Stimulated activated CD4-positive, alpha-beta T cell treated with anti-CD3 and anti-CD28 coated beads, Interleukin-1b, Interleukin-23, amount 100 ng/mL, for 48 hours (primary cell): ENCODE data around the gene FMOD.
"Not testable (repeated sequence)": the region's sequence is repeated elsewhere in the genome, so short reads cannot be mapped to it uniquely, and the experiment has no call there.

Experiments used
- DNase-seq: peaks from one replicate; pipeline ENCODE4 v3.0.0-alpha.2; 2020

FMOD gene

DNA sequence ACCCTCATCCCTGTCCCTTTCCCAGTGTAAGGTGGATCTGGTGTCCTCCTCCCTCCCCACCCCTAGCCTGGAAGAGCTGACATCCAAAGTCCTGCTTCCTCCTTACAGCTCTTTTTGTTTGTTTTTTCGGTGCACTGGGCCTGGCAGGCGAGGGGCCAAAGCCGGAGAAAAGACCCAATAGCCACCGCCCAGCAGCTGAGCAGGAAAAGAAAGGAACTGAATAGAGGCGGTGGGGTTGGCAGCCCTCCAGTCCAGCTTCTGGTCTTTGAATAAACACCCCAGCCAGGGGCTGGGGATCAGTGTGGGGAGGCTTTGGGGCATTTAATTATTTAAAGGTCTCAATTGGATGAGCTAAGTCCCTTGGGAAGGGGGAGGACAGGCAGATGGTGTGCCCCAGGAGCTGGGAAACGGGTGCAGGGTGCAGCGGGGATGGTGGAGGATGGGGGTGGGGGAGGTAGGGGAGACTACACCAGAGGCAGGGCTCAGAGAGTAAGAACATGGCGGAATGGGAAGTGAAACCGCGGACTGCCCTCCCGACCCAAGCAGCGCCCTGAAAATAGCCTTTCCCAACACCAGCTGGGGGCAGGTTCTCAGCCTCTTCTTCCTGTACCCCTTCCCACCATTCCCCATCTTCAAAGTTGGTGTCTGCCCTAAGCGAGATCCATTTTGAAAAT is 25.4 kb downstream of the FMOD start:
- no peak for DNase-seq

DNA sequence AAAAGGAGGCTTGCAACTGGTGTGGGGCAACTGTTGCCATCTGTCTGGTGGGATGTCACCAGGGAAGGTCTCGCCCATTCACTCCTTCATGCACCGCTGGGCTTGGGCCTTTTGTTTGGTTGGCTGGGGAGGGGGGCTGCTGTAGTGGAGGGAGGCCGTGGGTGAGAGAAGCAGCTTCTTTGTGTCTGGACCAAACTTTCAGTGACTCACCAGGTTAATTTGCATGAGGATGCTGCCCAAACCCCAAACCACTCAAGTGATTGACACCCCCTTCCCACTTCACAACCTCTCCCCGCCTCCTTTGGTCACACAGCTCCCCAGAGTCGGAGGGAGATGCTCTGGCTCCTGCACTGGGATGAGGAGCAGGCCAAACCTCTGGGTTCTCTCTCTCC is 25.9 kb downstream of the FMOD start:
- DNase-seq = peak; percentile 60

DNA sequence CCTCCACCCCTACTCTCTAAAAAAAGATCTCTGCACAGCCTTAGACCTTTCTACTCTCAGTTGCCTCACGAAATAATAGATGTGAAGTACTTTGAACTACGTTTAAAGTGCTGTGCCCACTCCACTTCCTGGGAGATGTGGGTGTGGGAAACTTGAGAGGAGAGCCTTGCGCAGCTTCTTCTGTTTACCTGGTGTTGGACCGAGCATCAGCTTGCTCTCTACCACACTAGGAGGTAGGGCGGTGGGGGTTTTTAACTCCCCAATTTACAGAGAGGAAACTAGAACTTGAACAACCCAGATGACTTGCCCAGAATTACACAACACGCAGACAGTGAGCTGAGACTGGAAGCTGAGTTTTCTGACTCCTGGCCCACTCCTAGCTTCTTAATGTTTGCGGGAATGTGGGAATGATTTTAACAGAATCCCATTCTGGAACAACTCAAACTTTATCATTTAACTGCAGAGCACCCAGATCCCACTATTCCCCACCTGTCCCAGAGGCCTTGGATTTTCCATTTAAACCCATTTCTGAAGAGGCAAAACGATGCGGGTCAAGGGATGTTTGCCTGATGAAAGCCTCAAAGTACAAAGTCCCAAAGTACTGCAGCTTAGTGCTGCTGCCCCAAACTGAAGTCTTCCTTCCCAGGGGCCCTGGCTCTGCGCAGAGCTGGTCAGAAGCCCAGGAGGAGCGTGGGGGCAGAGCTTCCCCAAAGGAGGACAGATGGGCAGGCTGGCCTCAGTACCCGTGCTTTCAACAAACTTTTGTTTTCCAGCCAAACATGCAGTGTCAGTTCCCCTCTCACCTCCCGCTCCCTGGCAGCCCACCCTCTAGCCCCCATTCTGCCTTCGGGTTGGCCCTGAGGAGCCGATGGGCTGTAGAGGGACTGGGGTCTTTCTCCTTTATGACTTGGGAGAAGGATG is 26.6 kb downstream of the FMOD start:
- DNase-seq = peak; percentile 40

DNA sequence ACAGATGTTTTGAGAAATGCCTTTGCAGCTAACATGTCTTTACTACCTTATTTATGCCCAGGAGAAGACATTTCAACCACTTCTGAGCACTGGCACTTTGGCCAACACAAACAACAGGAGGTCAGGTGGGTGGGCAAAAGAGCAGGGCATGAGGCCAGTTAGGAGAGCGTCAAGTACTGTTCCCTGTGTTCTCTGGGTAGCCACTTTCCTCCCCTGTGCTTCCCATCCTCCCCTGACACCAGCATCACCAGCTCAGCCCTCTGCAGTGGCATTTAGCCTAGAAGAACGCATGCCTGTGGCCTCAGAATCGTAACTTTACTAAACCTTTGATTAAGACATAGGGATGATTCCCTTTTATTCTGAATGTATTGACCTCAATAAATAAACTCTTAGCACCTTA is 27.3 kb downstream of the FMOD start:
- DNase-seq = no peak

DNA sequence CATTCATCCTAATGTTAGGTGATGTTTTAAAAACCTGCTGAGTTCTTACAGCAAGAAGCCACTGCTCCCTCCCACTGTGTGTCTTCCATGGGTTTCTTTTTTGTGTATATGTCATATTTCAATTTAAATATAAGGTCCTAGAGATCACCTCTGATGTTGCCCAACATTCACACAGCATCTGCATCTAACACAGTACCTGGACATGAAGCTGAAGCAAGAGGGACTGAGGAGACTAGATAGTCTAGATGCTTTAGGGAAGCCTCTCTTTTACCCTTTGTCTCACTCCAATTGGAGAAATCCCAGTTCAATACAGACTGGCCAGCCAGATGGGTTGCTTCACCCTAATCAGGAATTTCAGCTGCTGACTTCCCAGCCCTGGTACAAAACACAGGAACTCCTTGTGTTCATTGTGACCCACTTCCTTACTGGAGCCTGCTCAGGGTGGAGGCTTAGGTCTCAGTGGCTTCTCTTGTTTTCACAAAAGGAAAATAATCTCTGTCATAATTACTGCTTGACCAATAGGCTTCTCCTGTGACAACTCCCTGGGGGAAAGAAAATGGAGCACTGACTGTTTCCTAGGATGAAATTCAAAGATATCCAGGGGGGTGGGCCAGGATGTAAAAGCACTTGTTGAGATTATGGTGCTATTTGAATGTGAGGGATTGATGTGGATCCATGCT is 28.3 kb downstream of the FMOD start:
- DNase-seq = no peak

DNA sequence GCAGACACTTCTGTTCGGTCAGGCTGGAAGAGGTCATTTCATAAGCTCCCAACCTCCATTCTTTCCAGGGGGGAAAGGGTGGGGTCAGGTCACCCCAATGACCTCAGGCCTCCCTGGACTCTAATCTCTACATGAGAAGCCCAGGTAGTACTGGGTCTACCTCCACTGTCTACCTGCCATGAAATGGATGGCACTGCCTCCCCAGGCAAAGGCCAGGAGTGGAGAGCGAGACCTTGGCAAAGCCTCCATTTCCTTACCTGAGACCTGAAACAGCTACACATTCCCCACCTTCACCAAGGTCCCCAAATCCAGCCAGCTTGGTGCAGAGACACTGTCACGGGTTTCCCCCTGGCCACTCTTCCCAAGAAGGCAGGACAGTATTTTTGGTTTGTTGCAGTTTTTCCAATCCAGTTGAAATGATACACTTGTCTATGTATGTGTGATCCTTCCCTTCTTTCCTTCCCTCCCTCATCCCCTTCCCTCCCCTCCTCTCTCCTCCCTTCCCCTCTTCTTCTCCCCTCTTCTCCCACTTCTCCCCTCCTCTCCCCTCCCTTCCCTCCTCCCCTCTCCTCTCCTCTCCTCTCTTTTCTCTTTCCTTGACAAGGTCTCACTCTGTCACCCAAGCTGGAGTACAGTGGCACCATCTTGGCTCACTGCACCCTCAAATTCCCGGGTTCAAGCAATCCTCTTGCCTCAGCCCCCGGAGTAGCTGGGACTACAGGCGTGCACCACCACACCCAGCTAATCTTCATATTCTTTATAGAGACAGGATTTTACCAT is 29.5 kb downstream of the FMOD start:
- DNase-seq = no peak

DNA sequence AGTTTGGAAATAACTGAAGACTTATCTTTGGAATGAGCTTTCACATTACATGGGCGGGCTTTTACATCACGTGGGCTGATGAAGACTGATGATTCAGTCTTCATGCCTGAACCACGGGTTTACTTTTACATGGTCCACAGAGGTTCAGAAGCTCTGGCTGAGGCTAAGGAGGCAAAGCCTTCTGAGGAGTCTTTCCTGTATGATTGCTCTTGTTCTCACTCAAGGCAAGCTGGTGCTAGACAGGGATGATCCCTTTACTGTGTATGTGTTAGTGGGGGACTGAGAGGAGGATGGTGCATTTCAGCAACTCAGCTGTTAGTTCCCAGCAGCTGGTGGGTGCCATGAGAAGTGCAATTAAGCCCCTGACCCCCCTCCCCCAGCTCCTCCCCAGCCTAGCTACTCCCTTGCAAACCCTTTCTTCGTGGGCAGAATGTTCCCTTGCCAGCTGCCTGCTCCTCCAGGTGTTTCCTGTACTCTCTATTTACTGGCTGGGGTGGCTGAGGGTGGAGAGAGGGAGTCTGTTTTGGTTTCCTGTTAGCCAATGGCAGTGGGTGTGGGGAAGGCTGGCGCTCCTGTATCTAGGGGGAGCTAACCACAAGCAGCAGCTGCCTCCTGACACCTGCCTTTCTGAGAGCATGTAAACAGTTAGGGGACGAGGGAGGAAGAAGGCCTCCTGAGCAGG is 30.2 kb downstream of the FMOD start:
- peak; percentile 39 for DNase-seq

DNA sequence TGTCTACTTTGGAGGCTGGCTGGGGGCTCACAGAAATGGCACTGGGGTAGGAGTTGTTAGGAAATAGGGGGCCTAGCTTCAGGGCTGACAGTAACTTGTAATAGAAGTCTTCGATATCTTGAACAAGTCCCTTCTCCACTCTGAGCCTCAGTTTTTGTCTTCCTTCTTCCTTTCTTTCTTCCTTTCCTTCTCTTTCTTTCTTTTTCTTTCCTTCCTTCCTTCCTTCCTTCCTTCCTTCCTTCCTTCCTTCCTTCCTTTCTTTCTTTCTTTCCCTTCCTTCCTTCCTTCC is 32.7 kb downstream of the FMOD start:
- DNase-seq = no peak

DNA sequence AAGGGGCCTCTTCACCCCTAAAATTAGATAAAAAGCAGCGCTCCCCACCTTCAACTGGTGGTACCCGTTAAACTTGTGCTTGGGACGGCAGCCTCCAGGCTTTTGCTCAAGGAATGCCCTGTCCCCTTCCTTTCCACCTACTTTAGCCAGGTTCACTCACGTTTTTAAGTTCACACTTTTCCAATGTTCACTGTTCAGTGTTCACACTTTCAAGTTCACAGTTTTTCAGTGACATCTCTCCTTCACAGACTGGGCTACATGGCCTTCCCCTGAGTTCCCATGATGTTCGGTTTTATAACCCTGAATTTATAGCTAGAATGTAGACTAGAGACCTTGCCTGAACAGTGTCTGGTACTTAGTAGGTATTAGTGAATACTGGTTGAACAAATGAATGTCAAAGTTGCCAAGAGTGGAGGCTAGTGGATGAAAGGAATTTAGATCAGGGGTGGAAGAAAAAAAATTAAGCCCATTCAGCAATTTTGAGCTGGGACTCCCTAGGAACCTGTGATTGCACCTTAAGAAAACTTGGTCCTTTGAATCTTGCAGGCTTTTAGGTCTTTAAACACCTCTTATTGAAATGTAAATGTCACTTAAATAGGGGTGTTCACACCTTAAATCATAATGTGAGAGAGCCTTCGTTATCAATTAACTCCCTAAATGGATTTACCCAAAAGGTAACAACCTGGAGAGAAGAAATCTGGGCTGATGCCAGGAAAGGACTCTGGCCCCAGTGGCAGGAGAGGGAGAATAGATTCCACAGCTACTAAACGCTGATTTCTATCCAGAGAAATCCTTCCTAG is 33.3 kb downstream of the FMOD start:
- no peak for DNase-seq

DNA sequence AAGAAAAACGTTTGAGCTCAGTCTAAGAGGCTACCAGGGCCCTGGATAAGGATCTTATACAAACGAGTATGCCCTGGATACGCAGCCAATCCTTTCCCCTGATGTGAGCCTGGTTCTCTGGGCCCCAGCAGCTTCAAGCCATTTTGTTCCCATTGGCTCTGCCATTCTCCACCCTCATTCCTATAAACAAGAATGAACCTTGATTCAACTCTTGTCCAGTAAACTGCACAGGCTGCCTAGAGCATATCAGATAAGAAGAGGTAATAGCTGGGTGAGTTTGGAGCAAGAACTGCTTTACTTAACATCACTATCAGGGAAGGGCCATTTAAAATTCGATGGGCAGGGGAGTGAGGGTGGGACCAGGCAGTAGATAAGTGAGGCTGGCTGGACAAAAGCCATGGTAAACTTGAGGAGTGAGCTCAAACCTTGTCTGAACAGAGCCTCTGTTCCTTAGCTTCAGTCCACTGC is 34.3 kb downstream of the FMOD start:
- DNase-seq = no peak

DNA sequence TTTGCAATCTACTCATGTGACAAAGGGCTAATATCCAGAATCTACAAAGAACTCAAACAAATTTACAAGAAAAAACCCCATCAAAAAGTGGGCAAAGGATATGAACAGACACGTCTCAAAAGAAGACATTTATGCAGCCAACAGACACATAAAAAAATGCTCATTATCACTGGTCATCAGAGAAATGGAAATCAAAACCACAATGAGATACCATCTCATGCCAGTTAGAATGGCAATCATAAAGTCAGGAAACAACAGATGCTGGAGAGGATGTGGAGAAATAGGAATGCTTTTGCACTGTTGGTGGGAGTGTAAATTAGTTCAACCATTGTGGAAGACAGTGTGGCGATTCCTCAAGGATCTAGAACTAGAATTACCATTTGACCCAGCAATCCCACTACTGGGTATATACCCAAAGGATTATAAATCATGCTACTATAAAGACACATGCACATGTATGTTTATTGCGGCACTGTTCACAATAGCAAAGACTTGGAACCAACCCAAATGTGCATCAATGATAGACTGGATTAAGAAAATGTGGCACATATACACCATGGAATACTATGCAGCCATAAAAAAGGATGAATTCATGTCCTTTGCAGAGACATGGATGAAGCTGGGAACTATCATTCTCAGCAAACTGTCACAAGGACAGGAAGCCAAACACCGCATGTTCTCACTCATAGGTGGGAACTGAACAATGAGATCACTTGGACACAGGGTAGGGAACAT is 36.7 kb downstream of the FMOD start:
- not testable (repeated sequence) for DNase-seq

DNA sequence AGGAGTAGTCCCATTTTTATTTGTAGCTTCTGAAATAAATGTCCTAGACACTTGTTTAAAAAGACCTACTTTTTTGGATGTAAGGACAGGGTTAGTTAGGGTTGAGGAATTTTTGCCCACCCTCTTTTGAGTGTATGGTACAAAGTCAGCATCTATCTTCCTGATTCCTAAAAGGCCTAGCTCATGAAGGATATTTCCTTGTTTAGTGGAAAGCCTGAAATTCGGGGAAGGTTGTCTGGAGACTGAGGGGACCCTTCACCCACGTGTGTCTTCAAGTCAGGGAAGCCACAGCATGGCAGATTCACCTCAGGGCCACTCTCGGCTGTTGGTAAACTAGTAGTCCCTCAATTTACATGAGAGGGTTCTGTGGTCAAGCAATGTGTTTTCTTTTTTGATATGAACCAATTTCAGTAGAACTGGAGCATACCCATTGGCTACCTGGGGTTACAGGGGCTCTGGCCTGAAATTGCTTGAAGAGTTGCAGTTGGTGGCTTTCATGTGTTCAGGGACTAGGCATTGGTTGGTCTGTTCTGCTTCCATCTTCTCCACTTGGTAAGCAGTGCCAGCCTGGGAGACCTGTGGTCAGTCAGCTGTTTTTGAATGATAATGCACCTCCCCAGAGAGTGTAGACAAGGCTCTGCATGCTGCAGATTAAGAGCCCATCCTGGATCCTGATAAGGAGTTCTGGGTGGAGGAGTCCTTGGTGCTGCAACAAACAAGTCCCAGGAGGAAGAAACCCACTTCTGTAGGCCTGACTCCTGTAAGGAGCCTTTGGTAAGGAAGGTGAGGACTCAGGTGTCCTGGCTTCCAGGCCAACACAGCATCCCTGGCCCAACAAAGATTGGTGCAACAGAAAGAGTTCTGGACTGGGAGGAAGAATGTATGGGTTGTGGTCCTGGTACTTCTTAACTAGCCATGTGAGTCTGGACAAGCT is 39.3 kb downstream of the FMOD start:
- DNase-seq = no peak

DNA sequence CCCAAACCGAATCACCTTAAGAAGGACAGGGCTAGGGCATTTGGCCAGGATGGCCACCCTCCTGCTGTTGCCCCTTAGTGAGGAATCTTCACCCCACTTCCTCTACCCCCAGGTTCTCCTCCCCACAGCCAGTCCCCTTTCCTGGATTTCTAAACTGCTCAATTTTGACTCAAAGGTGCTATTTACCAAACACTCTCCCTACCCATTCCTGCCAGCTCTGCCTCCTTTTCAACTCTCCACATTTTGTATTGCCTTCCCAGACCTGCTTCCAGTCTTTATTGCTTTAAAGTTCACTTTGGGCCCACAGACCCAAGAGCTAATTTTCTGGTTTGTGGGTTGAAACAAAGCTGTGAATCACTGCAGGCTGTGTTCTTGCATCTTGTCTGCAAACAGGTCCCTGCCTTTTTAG is 42.0 kb downstream of the FMOD start:
- DNase-seq = no peak

DNA sequence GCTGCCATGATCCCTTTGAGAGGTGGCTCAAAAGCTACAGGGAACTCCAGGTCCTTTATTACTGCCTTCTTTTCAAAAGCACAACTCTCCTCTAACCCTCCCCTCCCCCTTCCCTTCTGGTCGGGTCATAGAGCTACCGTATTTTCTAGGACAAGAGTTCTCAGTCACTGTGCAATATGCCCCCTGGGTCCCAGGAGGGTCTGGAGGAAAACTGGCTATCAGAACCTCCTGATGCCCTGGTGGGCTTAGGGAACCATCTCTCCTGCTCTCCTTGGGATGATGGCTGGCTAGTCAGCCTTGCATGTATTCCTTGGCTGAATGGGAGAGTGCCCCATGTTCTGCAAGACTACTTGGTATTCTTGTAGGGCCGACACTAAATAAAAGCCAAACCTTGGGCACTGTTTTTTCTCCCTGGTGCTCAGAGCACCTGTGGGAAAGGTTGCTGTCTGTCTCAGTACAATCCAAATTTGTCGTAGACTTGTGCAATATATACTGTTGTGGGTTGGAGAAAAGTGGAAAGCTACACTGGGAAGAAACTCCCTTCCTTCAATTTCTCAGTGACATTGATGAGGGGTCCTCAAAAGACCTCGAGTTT is 42.5 kb downstream of the FMOD start:
- no peak for DNase-seq

DNA sequence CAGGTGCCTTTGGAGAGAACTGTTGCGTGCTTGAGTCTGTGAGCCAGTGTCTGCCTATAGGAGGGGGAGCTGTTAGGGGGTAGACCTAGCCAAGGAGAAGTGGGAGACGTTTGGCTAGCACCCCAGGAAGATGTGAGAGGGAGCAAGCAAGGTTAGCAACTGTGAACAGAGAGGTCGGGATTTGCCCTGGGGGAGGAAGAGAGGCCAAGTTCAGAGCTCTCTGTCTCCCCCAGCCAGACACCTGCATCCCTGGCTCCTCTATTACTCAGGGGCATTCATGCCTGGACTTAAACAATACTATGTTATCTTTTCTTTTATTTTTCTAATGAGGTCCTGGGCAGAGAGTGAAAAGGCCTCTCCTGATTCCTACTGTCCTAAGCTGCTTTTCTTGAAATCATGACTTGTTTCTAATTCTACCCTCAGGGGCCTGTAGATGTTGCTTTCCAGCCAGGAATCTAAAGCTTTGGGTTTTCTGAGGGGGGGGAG is 43.2 kb downstream of the FMOD start:
- DNase-seq = no peak

DNA sequence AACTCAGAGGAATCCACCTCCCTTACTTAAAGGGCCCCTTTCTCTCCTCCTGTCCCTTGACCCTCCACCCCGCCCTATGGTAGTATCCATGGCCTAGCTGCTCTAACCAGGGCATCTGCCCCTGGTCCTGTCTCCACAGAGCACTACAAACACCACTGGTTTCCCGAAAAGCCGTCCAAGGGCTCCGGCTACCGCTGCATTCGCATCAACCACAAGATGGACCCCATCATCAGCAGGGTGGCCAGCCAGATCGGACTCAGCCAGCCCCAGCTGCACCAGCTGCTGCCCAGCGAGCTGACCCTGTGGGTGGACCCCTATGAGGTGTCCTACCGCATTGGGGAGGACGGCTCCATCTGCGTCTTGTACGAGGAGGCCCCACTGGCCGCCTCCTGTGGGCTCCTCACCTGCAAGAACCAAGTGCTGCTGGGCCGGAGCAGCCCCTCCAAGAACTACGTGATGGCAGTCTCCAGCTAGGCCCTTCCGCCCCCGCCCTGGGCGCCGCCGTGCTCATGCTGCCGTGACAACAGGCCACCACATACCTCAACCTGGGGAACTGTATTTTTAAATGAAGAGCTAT is 43.9 kb downstream of the FMOD start:
- DNase-seq = peak; percentile 39

DNA sequence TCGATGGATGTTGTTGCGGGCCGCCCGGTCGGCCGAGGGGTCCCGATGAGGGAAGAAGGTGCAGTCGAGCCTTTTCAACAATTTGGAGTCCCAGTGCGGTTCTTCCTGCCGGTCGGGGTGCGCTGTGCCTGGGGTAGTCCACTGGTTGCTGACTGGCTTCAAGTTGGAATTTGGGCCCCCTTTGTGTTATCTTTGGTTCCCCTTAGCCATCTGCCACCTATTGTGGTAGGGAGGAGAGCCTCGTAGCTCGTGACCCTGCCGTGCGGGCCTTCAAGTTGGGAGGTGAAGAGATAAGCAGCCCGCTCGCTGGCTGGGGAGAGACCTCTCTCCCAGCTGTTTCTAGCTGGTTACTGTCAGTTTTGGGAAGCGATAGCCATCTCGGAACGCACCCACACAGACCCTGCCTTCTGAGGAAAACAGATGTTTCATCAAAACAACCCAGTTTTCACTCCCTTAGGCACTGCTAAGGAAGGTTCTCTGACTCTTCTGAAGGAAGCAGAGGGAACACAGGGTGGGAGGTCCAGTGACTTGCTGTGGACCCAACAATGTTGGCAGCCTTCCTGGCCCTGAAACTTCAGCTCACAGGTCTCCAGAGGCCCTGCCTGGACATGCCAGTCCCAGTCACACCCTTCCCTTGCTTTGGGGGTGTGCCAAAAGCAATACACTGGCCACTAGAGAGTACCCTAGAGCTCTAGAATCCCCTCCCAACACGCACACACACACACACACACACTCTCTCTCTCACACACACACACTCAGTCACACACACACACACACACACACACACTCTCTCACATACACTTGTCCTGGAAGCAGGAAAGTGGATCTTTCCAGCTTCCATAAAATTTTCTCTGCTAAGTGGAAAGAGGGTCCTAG is 44.6 kb downstream of the FMOD start:
- no peak for DNase-seq

DNA sequence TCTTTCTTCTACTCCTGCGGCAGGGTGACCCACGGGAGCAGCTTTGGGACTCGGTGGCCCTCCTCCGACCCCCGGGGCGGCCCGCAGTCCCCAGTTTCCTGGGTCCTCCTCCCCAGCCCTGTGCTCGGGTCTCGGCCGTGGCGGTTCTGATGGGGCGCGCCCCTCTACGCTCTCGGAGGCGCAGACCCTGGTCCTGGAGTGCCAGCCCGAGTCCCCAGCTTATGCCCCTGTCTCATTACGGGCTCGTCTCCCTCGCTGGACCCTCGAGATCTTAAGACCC is 45.2 kb downstream of the FMOD start:
- no peak for DNase-seq
